BLaER1 treated with 17β-estradiol and CSF1 and Interleukin-3, amounts not matched to agents 10 nM and 100 nM (cell line): Measurements from ENCODE around the gene EFNA4.

Experiments used
- H3K27ac ChIP-seq, 11 experiments: shearing (Covaris generic); formaldehyde crosslinking; 2 replicates each; pipeline ENCODE4 v1.8.1; 2022
- H3K27me3 ChIP-seq, 11 experiments: shearing (Covaris generic); formaldehyde crosslinking; 2 replicates each; pipeline ENCODE4 v1.8.1; 2022
- H3K36me3 ChIP-seq, 11 experiments: shearing (Covaris generic); formaldehyde crosslinking; 2 replicates each; pipeline ENCODE4 v1.8.1; 2022
- H3K4me1 ChIP-seq, 10 experiments: shearing (Covaris generic); formaldehyde crosslinking; 2 replicates each; pipeline ENCODE4 v1.8.1; 2022
- H3K4me2 ChIP-seq, 11 experiments: shearing (Covaris generic); formaldehyde crosslinking; 2 replicates each; pipeline ENCODE4 v1.8.1; 2022
- H3K4me3 ChIP-seq, 10 experiments: shearing (Covaris generic); formaldehyde crosslinking; 2 replicates each; pipeline ENCODE4 v1.8.1; 2022
- H3K9ac ChIP-seq, 11 experiments: shearing (Covaris generic); formaldehyde crosslinking; 2 replicates each; pipeline ENCODE4 v1.8.1; 2022
- H3K9me3 ChIP-seq, 11 experiments: shearing (Covaris generic); formaldehyde crosslinking; replicated peaks in 1 of 11; 2 replicates each; pipeline ENCODE4 v1.8.1; 2022
- H4K20me1 ChIP-seq, 11 experiments: shearing (Covaris generic); formaldehyde crosslinking; 2 replicates each; pipeline ENCODE4 v1.8.1; 2022
- Cebpa-rat ChIP-seq, 11 experiments: shearing (Covaris generic); IDR thresholded peaks; 2 replicates each; pipeline ENCODE4 v1.8.1; 2022

The EFNA4 gene

GRCh38 chr1:155062702-155063411, 683 bp upstream of the EFNA4 start:
- Histone ChIP-seq H3K27me3 (no peaks in the 10 kb centered on the region), H3K9me3 (no peaks in the 10 kb centered on the region), H3K4me3 (peak overlapping the region; percentile 74 to 94 (median 83)), H3K9ac (peak overlapping the region in 8 of 11 experiments; percentile 44 to 90 (median 86); a peak in 15 of 22 replicates), H3K36me3 (peaks cover 25 to 53% (median 45%) of the 10 kb centered on the region in 11 experiments), H4K20me1 (peaks cover 15 to 89% (median 49%) of the 10 kb centered on the region in 11 experiments; a peak in 21 of 22 replicates), H3K4me2 (peak overlapping the region; percentile 91 to 100 (median 99)), H3K27ac (no peak overlapping the region), H3K4me1 (peaks cover 56 to 62% (median 59%) of the 10 kb centered on the region in 10 experiments)
- no peak for TF ChIP-seq Cebpa-rat (IDR thresholded peaks at IDR 0.05)

- peak overlapping the region; percentile 91 to 100 (median 99) for H3K4me2 ChIP-seq
- H3K4me3 ChIP-seq = peak overlapping the region; percentile 74 to 94 (median 83)
- H3K9me3 ChIP-seq = no peaks in the 10 kb centered on the region
- H3K9ac ChIP-seq = peak overlapping the region; percentile 82 to 90 (median 85)
- peaks cover 15 to 83% (median 49%) of the 10 kb centered on the region in 11 experiments; a peak in 21 of 22 replicates for H4K20me1 ChIP-seq
- peaks cover 14 to 52% (median 45%) of the 10 kb centered on the region in 11 experiments; a peak in 21 of 22 replicates for H3K36me3 ChIP-seq
- H3K27ac ChIP-seq = peak overlapping the region in 10 of 11 experiments; percentile 76 to 89 (median 81); a peak in 21 of 22 replicates
- no peak for TF ChIP-seq Cebpa-rat (IDR thresholded peaks at IDR 0.05)
- H3K4me1 ChIP-seq = peaks cover 70 to 76% (median 73%) of the 10 kb centered on the region in 10 experiments
- H3K27me3 ChIP-seq = no peaks in the 10 kb centered on the region
Measured at GRCh38 chr1:155064111-155064831, 731 bp downstream of the EFNA4 start.

GRCh38 chr1:155064832-155065429, 1.4 kb downstream of the EFNA4 start:
- Histone ChIP-seq H3K9ac (peak overlapping the region; percentile 12 to 90 (median 85); a peak in 19 of 22 replicates), H3K4me3 (peak overlapping the region; percentile 74 to 94 (median 83); a peak in 19 of 20 replicates), H4K20me1 (peaks cover 15 to 80% (median 54%) of the 10 kb centered on the region in 11 experiments; a peak in 21 of 22 replicates), H3K27ac (peak overlapping the region in 1 of 11 experiments; percentile 16; a peak in 1 of 22 replicates), H3K27me3 (no peaks in the 10 kb centered on the region), H3K4me2 (peak overlapping the region; percentile 91 to 100 (median 99)), H3K9me3 (no peaks in the 10 kb centered on the region), H3K36me3 (peaks cover 13 to 49% (median 40%) of the 10 kb centered on the region in 11 experiments; a peak in 21 of 22 replicates), H3K4me1 (peaks cover 76 to 83% (median 80%) of the 10 kb centered on the region in 10 experiments)
- TF ChIP-seq Cebpa-rat (IDR thresholded peaks at IDR 0.05) = no peak

- TF ChIP-seq Cebpa-rat (IDR thresholded peaks at IDR 0.05) = no peak
- H3K9me3 ChIP-seq = no peaks in the 10 kb centered on the region
- H3K27ac ChIP-seq = peak overlapping the region in 4 of 11 experiments; percentile 3 to 45 (median 24); a peak in 5 of 22 replicates
- H3K4me3 ChIP-seq = no peak overlapping the region
- H3K36me3 ChIP-seq = peaks cover 8 to 35% (median 28%) of the 10 kb centered on the region in 11 experiments; a peak in 18 of 22 replicates
- peak overlapping the region in 8 of 11 experiments; percentile 24 to 54 (median 40); a peak in 11 of 22 replicates for H3K9ac ChIP-seq
- H3K4me2 ChIP-seq = peak overlapping the region; percentile 55 to 100 (median 67)
- H3K4me1 ChIP-seq = peaks cover 82 to 92% (median 89%) of the 10 kb centered on the region in 10 experiments
- no peaks in the 10 kb centered on the region for H3K27me3 ChIP-seq
- peaks cover 6 to 63% (median 42%) of the 10 kb centered on the region in 11 experiments; a peak in 20 of 22 replicates for H4K20me1 ChIP-seq
Measured at GRCh38 chr1:155066777-155067176, 3.2 kb downstream of the EFNA4 start.

GRCh38 chr1:155068599-155068998, 5.1 kb downstream of the EFNA4 start:
- H3K36me3 ChIP-seq = peaks cover 8 to 35% (median 28%) of the 10 kb centered on the region in 11 experiments; a peak in 18 of 22 replicates
- peaks cover 86 to 94% (median 92%) of the 10 kb centered on the region in 10 experiments for H3K4me1 ChIP-seq

GRCh38 chr1:155069551-155070157, 6.1 kb downstream of the EFNA4 start:
- Histone ChIP-seq H3K4me1 (peaks cover 92 to 98% (median 97%) of the 10 kb centered on the region in 10 experiments), H3K27me3 (no peaks in the 10 kb centered on the region), H3K9me3 (no peaks in the 10 kb centered on the region), H3K9ac (peak overlapping the region; percentile 9 to 79 (median 72); a peak in 18 of 22 replicates), H3K36me3 (peaks cover 8 to 35% (median 28%) of the 10 kb centered on the region in 11 experiments; a peak in 18 of 22 replicates), H4K20me1 (peaks cover 0 to 44% (median 26%) of the 10 kb centered on the region in 11 experiments; a peak in 17 of 22 replicates), H3K27ac (peak overlapping the region in 9 of 11 experiments; percentile 39 to 89 (median 64); a peak in 17 of 22 replicates), H3K4me3 (peak overlapping the region in 3 of 10 experiments; percentile 19 to 57 (median 42); a peak in 5 of 20 replicates), H3K4me2 (peak overlapping the region; percentile 93 to 100 (median 98))
- no peak for TF ChIP-seq Cebpa-rat (IDR thresholded peaks at IDR 0.05)

More at GRCh38 chr1:155068599-155068998, 5.1 kb downstream of the EFNA4 start:
- no peak for TF ChIP-seq Cebpa-rat (IDR thresholded peaks at IDR 0.05)
- Histone ChIP-seq H3K27ac (peak overlapping the region in 7 of 11 experiments; percentile 17 to 89 (median 74); a peak in 7 of 22 replicates), H3K4me3 (peak overlapping the region in 1 of 10 experiments; percentile 33; a peak in 2 of 20 replicates), H4K20me1 (peaks cover 0 to 48% (median 31%) of the 10 kb centered on the region in 11 experiments; a peak in 17 of 22 replicates), H3K9me3 (no peaks in the 10 kb centered on the region), H3K9ac (peak overlapping the region in 10 of 11 experiments; percentile 18 to 79 (median 73); a peak in 11 of 22 replicates), H3K27me3 (no peaks in the 10 kb centered on the region), H3K4me2 (peak overlapping the region; percentile 93 to 100 (median 98))

- Histone ChIP-seq H3K4me1 (peaks cover 92 to 98% (median 97%) of the 10 kb centered on the region in 10 experiments), H3K27me3 (no peaks in the 10 kb centered on the region), H3K27ac (peak overlapping the region; percentile 11 to 89 (median 78); a peak in 20 of 22 replicates), H3K9me3 (no peaks in the 10 kb centered on the region), H3K4me2 (peak overlapping the region; percentile 93 to 100 (median 98)), H3K36me3 (peaks cover 8 to 35% (median 28%) of the 10 kb centered on the region in 11 experiments; a peak in 18 of 22 replicates), H4K20me1 (peaks cover 0 to 39% (median 25%) of the 10 kb centered on the region in 11 experiments; a peak in 17 of 22 replicates), H3K9ac (peak overlapping the region; percentile 67 to 79 (median 75)), H3K4me3 (peak overlapping the region; percentile 32 to 66 (median 53); a peak in 19 of 20 replicates)
- no peak for TF ChIP-seq Cebpa-rat (IDR thresholded peaks at IDR 0.05)
Measured at GRCh38 chr1:155070158-155070621, 6.7 kb downstream of the EFNA4 start.
